ENCODE measurements around the gene P2RX3.

- no peak for TF ChIP-seq POLR2AphosphoS5 (IDR thresholded peaks at IDR 0.05)
- TF ChIP-seq POLR2A (IDR thresholded peaks at IDR 0.05), result no peak
- TF ChIP-seq CTCF (IDR thresholded peaks at IDR 0.05), result peak in 1 of 4 experiments; percentile 44
- TF ChIP-seq EP300 (IDR thresholded peaks at IDR 0.05), result no peak
Observed at GRCh38 chr11:57340039-57340615, 2.0 kb downstream of the P2RX3 start.
